ENCODE results near the gene GRID2.

The GRID2 gene

DNA sequence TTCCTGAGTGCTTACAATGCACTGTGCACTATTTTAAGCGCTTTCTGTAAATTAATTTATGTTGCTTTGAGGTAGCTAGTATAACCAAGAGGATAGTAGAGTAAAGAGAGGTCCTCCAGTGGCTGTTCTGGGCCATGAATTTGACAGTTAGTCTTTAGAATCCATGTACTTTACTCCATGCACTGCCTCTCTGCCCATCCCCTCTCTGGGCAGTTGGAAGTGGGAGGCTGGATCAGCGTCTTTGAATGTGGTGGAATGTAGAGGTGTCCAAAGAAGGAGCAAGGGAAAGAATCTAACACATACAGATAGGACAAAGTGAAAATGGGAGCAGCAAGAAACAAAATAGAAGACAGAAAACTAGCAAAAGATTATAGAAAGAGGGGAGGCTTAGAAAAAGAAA is 712.6 kb downstream of the GRID2 start:
- TF ChIP-seq, protein P1, sequence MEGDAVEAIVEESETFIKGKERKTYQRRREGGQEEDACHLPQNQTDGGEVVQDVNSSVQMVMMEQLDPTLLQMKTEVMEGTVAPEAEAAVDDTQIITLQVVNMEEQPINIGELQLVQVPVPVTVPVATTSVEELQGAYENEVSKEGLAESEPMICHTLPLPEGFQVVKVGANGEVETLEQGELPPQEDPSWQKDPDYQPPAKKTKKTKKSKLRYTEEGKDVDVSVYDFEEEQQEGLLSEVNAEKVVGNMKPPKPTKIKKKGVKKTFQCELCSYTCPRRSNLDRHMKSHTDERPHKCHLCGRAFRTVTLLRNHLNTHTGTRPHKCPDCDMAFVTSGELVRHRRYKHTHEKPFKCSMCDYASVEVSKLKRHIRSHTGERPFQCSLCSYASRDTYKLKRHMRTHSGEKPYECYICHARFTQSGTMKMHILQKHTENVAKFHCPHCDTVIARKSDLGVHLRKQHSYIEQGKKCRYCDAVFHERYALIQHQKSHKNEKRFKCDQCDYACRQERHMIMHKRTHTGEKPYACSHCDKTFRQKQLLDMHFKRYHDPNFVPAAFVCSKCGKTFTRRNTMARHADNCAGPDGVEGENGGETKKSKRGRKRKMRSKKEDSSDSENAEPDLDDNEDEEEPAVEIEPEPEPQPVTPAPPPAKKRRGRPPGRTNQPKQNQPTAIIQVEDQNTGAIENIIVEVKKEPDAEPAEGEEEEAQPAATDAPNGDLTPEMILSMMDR (IDR thresholded peaks at IDR 0.05; ENCODE audit: low read depth, low read length, missing control alignments): no peak

DNA sequence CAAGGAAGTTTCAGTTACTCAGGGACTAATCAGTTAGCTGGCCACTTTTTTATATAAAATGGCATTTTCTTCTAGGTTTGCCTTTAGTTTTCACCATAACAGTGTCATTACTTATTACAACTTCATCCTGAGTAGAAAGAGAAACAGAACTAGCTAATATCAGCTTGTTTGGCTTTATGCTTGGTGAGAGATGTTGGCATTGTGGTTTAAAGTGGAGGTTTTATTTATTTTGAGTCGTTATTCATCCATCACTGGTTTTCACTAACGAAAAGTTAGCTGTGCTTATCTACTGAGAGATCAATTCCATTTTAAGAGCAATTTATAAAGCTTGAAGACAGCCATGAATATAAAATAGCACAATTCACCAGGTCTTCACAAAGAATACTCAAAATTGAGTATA is 714.5 kb downstream of the GRID2 start:
- TF ChIP-seq, protein P1 (IDR thresholded peaks at IDR 0.05; ENCODE audit: low read depth, low read length, missing control alignments): no peak
- DNase-seq (ENCODE audit: extremely low read depth, low read depth): no peak

More for the DNA sequence above, 712.6 kb downstream of the GRID2 start:
- no peak for DNase-seq (ENCODE audit: extremely low read depth, low read depth)
- no peak overlapping the region for H3K4me3 ChIP-seq (replicated peaks; ENCODE audit: low read depth, low read length)

DNA sequence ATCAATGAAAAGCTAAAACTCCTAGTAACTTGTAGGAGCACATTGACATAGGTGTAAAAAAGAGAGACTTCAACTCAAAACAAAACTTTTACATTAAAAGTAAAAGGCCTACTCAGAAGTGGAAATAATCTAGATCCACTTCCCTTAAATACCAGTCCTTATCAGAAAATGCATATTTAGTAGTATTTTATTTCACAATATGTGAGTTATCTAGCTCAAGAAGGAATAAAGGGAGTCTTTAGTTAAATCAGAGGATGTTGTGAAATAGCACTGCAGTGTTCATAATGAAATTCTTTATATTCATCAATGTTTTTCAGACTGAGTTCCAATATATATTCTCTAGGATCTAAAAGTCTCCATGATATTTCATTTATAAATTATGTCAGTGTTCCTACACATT is 715.0 kb downstream of the GRID2 start:
- no peak overlapping the region for H3K4me3 ChIP-seq (replicated peaks; ENCODE audit: low read depth, low read length)
- TF ChIP-seq, protein P1 (IDR thresholded peaks at IDR 0.05; ENCODE audit: low read depth, low read length, missing control alignments): no peak
- no peak for DNase-seq (ENCODE audit: extremely low read depth, low read depth)

More for the DNA sequence above, 714.5 kb downstream of the GRID2 start:
- H3K4me3 ChIP-seq (replicated peaks; ENCODE audit: low read depth, low read length): no peak overlapping the region

DNA sequence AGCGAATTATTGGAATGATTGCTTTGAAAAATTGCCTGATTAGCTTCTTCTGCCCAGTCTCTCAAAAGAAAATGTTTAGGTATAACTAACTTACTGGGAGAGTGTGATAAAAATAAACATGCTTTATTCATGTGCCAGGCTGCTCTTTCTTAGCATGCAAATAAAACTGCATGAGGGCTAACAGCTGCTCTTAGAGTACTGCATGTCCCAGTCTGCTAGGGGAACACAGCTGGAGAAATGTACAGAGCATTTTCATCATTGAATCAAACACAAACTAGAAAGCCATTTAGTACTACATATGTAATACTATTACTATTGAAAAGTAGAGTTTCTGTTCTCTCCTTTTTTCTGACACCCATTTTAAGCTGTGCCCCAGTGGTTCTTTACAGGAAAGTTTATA is 726.0 kb downstream of the GRID2 start:
- no peak overlapping the region for H3K4me3 ChIP-seq (replicated peaks; ENCODE audit: low read depth, low read length)
- no peak for DNase-seq (ENCODE audit: extremely low read depth, low read depth)
- TF ChIP-seq, protein P1 (IDR thresholded peaks at IDR 0.05; ENCODE audit: low read depth, low read length, missing control alignments): no peak

DNA sequence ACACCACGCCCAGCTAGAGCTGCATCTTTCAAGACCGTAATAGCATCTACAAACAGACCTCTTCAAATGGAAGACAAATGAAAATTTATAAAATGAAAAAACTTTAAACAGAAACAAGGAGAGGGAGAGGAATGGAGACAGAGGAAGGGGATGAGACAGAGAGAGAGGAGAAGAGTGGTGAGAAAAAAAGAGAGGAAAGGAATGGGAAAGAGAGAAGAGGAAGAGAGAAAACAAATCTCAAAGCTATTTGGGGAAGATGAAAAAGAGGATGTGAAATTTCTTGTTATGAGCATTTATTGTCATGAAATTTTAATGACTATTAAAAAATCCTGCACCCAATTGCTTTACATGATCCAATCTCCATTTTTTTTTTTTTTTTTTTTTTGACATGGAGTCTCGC is 726.9 kb downstream of the GRID2 start:
- no peak overlapping the region for H3K4me3 ChIP-seq (replicated peaks; ENCODE audit: low read depth, low read length)
- TF ChIP-seq, protein P1 (IDR thresholded peaks at IDR 0.05; ENCODE audit: low read depth, low read length, missing control alignments): no peak
- no peak for DNase-seq (ENCODE audit: extremely low read depth, low read depth)

DNA sequence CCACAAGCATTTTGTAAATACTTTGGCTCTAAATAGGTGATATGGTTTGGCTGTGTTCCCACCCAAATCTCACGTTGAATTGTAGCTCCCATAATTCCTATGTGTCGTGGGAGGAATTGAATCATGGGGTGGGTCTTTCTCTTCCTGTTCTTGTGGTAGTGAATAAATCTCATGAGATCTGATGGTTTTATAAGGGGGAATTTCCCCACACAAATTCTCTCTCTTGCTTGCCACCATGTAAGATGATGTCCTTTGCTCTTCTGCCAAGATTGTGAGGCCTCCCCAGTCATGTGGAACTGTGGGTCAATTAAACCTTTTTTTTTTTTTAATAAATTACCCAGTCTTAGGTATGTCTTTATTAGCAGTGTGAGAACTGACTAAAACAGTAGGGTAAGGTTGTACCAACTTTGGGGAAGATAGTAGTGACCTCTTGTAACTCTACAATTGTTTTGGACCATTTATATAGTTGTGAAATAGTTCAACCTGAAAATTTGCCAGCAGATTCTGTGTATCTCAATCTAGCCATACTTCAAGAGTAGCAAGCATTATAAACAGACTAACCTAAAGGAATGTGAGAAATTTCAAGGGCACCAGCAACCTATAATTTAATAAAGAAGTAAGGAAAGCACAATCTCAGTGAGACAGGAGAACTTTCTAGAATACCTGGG is 727.8 kb downstream of the GRID2 start:
- DNase-seq (ENCODE audit: extremely low read depth, low read depth): no peak
- no peak overlapping the region for H3K4me3 ChIP-seq (replicated peaks; ENCODE audit: low read depth, low read length)
- TF ChIP-seq, protein P1 (IDR thresholded peaks at IDR 0.05; ENCODE audit: low read depth, low read length, missing control alignments): no peak

DNA sequence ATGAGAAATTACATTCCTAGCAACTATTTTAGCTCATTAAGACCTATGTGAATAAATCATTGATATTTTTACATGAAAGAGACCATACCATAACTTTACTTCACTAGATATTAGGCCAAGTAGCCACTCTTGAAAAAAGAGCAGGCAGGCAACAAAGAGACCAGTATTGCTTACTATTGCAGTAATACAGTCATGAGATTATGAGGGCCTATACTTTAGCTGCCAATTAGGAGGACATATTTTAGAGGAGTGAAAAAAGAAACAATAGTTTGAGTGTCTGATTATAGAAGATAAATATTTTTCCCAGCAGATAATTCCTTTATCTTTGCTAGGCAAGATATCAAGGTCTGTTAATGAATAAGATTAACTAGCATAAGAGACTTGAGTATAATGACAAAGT is 739.0 kb downstream of the GRID2 start:
- DNase-seq (ENCODE audit: extremely low read depth, low read depth): no peak
- TF ChIP-seq, protein P1 (IDR thresholded peaks at IDR 0.05; ENCODE audit: low read depth, low read length, missing control alignments): no peak
- no peak overlapping the region for H3K4me3 ChIP-seq (replicated peaks; ENCODE audit: low read depth, low read length)
